Fibroblast of skin of right biceps (primary cell): Measurements from ENCODE around the gene KIF1A.
A peak's percentile ranks its signal among the peaks of the same experiment; 100 is the strongest.
"Not testable (repeated sequence)": the region's sequence is repeated elsewhere in the genome, so short reads cannot be mapped to it uniquely, and the experiment has no call there.

ENCODE experiments used
- DNase-seq: peaks from one replicate; pipeline ENCODE4 v3.0.0-alpha.2; 2013

KIF1A gene

GRCh38 chr2:240847817-240848216 lies 27.8 kb upstream of the KIF1A start:
- DNase-seq: no peak

DNA sequence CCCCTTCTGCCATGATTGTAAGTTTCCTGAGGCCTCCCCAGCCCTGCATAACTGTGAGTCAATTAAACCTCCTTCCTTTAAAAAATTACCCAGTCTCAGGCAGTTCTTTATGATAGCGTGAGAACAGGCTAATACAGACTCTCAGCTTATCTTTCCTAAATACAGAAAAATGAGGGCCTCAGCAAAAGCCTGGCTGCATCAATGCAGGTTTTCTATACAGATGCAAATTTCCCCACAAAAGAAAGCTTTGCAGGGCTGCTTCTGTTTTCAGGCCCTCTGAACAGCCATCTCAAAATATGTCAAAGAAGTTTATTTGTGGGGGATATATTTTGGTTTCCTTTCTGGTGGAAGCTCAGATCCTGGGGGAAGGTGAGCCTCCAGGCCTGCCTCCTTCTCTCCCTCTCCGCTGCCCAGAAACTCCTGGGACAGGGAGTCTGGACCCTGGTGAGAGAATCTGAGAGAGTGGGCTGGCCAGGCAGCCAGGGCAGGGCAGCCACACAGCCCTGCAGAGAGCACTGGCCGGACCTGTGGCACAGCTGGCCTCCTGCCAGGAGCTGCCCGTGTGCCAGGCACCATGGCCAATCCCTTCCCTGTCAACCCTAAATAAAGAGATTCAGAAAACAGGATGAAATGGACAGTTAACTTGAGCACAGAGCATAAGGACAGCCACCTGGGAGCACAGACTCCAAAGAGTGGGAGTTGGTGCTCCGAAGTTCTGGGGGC lies 27.0 kb upstream of the KIF1A start:
- no peak for DNase-seq

GRCh38 chr2:240846309-240846708 lies 26.3 kb upstream of the KIF1A start:
- DNase-seq: not testable (repeated sequence)

GRCh38 chr2:240840435-240841060 lies 20.5 kb upstream of the KIF1A start:
- DNase-seq: peak; percentile 41

- DNase-seq: no peak
Observed at GRCh38 chr2:240839152-240840143, 19.4 kb upstream of the KIF1A start.

DNA sequence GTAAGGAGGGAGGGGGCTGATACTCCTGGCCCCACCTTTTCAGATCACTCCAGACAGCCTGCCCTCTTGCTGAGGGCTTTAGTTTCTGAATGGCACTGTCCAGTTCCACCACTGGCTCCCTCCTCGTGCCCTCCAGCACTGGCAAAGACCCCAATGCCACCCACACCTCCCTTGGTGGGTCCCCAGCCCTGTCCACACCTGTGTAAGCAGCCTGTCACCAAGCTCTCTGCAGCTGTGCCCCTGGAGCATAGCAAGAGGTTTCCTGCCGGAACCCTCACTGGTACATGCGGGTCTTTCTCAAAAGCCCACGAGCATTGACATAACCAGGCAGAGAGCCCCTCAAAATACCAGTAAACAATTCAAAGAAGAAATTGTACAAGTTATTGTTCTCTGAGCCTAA lies 17.6 kb upstream of the KIF1A start:
- no peak for DNase-seq

DNA sequence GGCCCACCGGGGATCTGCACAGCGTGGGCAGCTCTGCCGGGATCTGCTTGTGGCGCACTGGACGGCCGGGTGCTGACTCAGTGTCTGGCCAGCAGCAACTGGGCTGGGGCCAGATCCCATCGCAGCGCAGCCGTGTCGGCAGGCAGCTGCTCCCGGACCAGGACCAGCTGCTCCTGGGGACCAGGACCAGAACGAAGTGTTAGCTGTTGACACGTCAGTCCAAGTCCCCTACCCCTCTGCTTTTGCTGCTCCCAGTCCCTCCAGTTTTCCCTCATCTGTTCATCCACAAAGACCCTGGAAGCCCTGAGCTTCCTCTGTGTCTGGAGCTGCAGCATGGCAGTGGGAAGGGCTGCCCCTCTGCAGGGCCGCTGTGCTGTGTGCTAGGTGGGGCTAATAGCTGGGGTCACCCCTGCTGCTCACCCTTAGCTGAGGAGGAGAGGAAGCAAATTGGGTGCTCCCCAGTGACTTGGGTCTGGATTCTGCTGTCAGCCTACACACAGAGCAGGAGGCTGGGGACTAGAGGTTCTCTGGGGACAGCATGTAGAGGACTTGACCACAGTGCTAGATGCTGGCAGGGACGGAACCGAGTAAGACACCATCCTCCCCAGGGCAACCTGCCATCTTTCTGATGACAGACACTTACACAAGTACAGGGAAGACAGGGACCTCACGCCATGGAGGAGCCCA lies 16.9 kb upstream of the KIF1A start:
- no peak for DNase-seq

- DNase-seq: no peak
Observed at GRCh38 chr2:240835528-240835927, 15.5 kb upstream of the KIF1A start.

DNA sequence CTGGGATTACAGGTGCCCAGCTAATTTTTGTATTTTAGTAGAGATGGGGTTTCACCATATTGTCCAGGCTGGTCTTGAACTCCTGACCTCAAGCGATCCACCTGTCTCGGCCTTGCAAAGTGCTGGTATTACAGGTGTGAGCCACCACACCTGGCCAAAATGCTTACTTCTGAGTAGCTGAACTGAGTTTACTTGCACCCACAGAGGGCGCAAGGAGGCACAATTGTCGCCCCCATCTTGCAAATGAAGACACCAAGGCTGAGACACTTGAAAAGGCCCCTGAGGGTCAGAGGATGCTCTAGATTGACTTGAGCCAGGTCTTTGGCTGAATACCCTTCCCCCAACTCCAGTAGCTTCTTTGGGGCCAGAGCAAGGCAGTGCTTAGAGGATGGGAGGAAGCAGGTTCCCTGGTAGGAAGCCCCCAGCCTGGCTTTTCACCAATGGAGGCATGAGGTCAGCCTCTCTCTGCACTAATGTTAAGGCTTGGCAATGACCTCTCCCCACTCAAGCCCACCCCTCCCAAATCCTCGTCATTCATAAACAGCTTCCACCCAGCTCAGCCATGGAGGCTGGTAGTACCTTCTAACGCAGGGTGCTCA lies 14.5 kb upstream of the KIF1A start:
- no peak for DNase-seq

- DNase-seq: no peak
Observed at GRCh38 chr2:240833724-240834285, 13.8 kb upstream of the KIF1A start.

DNA sequence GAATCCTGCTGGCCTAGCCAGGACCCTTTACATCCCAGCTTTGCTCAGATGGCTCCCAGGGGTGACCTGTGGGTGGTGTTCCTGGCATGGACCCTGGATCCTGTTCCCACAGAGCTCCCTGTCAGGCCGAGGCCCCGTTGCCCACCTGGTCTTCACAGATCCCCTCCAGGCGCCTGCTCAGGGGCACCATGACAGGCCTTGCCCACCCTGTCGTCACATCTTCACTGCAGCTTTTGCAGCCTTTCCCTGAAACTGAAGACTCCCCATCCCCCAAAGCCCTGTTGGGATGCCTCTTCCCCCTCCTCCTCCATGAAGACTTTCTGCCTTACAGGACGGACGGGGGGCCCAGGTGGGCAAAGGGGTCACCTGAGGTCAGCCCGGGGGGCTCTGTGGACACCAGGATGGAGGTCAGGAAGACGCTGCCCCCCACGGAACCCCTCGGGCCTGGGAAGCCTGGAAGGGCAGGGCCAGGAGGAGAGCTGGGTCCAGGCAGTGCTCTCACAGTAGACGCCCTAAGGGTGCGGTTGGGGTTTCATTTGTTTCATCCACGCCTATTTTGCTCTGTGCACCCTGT lies 13.0 kb upstream of the KIF1A start:
- no peak for DNase-seq

DNA sequence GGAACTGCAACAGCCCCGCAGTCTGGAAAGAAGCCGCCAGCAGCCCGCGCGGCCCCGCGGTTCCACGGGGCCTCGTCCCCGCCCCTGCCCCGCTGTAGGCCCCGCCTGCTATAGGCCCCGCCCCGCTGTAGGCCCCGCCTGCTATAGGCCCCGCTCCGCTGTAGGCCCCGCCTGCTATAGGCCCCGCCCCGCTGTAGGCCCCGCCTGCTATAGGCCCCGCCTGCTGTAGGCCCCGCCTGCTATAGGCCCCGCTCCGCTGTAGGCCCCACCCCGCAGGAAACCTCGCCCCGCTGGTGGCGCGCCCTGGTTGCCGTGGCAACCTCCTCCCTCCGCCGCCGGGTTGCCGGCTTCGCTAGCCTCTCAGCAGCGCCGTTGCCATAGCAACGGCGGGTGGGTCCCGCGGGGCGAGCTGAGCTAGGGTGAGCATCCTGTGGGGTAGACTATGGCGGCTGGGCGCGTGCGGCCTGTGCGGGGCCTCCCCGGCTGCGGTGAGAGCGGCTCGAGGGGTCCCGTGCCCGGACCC lies 12.2 kb upstream of the KIF1A start:
- DNase-seq: peak; percentile 88

- DNase-seq: no peak
Observed at GRCh38 chr2:240831594-240832204, 11.7 kb upstream of the KIF1A start.

- no peak for DNase-seq
Observed at GRCh38 chr2:240825476-240825875, 5.5 kb upstream of the KIF1A start.

DNA sequence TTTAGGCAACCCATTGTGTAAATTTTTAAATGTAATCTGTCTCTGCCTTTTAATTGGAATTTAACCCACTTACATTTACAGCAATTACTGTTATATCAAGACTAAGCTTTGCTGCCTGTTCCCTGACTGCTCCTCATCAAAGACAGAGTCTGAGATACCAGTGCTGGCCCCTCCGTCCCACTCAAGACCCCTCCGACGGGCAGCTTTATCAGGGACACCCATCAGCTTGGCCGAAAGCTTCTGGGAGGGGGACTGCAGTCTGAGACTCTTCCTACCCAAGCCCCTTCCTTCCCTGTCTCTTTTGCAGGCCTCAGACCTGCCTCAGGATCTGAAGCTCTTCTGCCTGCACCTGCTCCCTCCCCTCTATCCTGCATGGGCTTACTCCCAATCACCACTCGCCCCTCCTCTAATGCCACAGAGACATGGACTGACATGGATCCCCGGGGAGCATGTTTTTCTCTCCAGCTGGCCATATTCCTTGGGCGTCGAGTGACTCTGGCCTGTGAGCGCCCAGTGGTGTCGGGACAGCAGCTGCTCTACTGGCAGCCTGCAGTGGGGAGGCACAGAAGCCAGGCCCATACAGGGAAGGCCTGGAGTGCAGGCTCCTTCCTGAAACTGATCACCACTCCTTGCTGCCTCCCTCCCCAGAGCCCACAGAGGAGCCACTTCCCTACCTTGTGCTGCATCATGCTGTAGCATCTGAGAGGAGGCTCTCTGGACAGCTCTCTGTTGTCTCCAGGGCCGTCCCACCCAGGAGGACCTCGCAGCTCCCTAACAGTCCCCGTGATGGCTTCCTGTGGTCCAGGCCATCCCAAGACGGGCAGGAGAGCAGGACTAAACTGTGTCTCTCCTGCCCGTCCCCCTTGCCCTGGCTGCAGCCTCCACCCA lies 3.7 kb upstream of the KIF1A start:
- DNase-seq: no peak

GRCh38 chr2:240822280-240822847 lies 2.3 kb upstream of the KIF1A start:
- no peak for DNase-seq

GRCh38 chr2:240821429-240821778 lies 1.4 kb upstream of the KIF1A start:
- no peak for DNase-seq

- DNase-seq: no peak
Observed at GRCh38 chr2:240820607-240821428, 799 bp upstream of the KIF1A start.
